ENCODE data around the gene GARRE1.
"Not testable (repeated sequence)": the region's sequence is repeated elsewhere in the genome, so short reads cannot be mapped to it uniquely, and the experiment has no call there.

GARRE1 gene, protein sequence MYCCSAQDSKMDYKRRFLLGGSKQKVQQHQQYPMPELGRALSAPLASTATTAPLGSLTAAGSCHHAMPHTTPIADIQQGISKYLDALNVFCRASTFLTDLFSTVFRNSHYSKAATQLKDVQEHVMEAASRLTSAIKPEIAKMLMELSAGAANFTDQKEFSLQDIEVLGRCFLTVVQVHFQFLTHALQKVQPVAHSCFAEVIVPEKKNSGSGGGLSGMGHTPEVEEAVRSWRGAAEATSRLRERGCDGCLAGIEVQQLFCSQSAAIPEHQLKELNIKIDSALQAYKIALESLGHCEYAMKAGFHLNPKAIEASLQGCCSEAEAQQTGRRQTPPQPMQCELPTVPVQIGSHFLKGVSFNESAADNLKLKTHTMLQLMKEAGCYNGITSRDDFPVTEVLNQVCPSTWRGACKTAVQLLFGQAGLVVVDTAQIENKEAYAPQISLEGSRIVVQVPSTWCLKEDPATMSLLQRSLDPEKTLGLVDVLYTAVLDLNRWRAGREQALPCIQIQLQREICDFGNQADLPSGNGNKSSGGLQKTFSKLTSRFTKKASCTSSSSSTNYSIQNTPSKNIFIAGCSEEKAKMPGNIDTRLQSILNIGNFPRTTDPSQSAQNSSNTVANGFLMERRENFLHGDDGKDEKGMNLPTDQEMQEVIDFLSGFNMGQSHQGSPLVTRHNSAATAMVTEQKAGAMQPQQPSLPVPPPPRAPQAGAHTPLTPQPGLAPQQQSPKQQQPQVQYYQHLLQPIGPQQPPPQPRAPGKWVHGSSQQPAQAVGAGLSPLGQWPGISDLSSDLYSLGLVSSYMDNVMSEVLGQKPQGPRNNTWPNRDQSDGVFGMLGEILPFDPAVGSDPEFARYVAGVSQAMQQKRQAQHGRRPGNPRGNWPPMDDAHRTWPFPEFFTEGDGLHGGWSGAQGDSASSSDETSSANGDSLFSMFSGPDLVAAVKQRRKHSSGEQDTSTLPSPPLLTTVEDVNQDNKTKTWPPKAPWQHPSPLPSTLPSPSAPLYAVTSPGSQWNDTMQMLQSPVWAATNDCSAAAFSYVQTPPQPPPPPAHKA (N-terminal part only)

DNA sequence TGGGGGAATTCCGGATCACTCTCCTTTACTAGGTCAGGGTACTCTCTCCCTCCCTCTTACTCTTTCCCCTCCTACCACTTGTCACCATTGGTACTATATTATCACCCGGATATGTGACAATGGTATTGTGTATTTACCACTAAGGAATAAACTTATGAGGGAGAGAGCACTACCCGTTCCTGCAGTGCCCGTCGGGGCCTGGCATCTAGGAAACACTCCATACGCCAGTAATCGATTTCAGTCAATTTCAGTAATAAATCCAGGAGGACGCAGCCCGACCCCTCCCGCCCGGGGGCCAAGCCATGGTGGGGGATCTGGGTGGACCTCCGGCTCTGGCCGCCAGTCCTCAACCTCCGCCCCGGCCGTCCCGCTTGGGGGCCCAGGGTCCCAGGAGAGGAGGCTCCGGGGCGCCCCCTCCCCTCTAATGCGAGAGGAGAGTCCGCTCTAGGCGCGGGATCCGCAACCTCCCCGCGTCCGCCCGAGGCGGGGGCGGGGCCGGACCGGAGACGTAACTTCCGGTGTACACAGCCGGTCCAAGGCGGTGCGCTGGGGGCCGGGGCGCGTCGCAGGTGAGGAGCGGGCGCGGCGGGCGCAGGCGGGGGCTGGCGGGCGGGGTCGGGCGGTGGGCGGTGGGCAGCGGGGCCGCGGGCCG, at the start of gene GARRE1:
Gene GARRE1 (plus strand): TSS at position 509 of the 652 bp plus-strand sequence. CDS start 45,920 bp downstream, outside the sequence.
- peak; percentile 73 for DNase-seq (ENCODE audit: low read depth)

DNA sequence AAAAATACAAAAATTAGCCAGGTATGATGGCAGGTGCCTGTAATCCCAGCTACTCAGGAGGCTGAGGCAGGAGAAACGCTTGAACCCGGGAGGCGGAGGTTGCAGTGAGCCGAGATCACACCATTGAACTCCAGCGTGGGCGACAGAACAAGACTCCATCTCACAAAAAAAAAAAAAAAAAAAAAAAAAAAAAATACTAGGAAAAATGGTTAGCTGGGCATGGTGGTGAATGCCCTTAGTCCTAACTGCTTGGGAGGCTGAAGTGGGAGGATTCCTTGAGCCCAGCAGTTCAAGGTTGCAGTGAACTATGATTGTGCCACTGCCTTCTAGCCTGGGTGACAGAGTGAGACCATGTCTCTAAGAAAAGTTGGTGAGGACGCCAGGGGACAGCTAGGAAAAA, 49.0 kb upstream of the GARRE1 start:
- not testable (repeated sequence) for DNase-seq (ENCODE audit: low read depth)

DNA sequence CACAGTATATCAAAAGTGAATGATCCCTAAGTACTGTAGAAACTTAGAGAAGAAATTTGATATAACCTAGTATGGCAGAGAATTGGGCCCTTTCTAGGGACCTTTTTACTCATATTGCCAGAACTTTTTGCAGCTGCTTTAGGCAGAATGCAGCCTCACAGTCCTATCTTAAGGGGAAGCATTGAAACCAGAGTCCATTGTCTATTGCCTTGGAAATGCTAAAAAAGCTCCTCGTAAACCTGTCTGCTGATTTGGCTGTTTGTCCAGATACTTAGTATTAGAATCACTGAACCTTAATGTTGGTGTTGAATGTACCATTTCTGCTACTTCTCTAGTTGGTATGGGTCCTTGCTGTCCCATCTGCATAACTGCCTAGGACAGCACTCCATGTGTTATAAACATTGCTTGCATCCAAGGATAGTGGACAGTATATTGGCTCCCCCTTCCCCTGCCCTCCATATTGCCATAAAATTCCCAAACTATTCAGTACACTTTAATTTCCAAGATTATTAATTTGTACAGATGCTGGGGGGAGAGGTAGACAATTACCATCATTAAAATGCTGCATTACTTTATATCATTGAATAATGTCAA, 46.0 kb upstream of the GARRE1 start:
- DNase-seq (ENCODE audit: low read depth), result no peak

DNA sequence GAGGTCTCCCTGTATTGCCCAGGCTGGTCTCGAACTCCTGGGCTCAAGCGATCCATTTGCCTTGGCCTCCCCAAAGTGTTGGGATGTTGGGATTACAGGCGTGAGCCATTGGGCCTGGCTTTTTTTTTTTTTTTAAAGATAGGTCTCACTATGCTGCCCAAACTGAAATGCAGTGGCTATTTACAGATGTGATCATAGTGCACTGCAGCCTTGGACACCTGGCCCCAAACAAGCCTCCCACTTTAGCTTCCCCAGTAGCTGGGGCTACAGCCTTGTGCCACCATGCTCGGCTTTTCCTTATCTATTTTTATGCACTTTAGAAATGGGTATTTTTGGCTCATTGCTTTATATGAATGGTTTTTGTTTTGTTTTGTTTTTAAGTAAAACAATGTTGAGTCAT, 44.6 kb upstream of the GARRE1 start:
- DNase-seq (ENCODE audit: low read depth), result no peak

DNA sequence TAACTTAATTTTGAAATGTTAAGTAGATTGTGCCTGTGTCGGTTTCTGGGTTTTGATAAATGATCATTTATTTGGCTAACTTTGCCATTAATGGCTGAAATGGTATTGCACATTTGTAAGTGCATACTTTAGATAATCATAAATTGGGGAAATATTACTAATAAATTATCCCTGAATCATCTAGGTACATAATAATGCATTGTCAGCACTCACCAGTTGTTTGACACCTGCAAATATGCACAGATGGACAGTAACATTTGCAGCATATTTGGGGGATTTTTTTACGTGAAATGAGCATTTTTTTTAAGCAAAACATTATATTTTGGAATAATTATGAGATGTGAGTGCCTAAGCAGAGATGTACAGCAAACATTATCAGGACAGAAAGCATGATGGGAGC, 41.1 kb upstream of the GARRE1 start:
- DNase-seq (ENCODE audit: low read depth), result no peak

DNA sequence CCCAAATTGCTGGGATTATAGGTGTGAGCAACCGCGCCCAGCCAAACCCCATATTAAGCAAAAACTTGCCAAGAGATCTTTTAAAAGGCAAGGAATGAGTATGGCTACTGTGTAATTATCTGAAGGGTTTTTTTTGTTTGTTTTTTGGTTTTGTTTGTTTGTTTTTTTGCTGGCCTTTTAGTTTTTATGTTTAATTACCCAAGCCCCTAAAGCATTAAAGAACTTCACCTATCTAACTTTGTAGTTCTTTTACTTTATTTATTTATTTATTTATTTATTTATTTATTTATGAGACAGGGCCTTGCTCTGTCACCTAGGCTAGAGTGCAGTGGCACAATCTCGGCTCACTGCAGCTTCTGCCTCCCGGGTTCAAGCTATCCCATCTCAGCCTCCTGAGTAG, 40.3 kb upstream of the GARRE1 start:
- no peak for DNase-seq (ENCODE audit: low read depth)

DNA sequence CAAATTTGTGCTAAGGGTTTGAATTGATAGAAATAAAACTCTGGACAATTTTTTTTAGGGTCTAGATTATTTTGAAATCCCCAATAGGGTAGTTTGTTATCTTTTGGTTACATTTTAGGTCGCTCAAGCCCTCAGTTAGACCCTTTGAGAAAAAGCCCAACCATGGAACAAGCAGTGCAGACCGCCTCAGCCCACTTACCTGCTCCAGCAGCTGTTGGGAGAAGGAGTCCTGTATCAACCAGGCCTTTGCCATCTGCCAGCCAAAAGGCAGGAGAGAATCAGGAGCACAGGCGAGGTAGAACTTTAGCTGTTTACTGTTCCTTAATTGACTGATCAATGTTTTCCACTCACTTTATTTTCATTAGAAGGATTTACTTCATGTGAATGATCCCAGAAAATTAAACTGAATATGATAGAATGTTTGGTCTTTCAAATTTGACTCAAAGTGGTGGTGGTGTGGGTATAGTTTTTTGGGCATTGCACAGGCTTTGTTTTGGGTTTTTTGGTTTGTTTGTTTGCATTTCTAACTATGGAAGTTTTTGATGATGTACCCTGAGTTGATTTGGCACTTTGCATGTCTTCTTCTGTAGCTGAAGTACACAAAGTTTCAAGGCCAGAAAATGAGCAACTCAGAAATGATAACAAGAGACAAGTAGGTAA, 39.2 kb upstream of the GARRE1 start:
- DNase-seq (ENCODE audit: low read depth), result no peak

DNA sequence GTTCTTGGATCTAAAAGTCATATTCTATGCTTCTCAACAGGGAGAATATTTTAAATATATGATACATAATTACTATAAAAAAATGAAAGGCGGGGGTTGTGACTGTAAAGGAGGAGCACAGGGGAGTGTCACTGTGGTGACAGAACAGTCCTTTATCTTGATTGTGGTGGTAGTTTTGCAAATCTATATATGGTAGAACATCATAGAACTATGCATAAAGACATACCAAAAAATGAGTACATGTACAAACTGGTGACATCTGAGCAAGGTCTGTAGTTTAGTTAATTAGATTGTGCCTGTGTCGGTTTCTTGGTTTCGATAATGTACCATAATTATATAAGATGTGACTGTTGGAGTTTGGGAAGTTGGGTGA, 38.7 kb upstream of the GARRE1 start:
- no peak for DNase-seq (ENCODE audit: low read depth)

DNA sequence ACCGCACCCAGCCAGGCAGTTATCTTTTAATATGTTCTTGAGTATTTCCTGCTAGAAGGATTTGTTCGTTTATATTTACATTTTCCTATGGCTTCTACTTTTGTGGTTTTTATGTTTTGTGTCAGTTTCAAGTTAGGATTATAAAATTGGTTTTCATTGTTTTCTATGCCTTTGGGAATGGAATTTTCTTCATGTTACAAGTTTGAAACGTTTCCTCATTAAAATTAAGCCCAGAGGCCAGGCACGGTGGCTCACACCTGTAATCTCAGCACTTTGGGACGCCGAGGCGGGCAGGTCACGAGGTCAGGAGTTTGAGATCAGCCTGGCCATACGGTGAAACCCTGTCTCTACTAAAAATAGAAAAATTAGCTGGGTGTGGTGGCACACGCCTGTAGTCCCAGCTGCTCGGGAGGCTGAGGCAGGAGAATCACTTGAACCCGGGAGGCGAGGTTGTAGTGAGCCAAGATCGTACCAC, 37.6 kb upstream of the GARRE1 start:
- DNase-seq (ENCODE audit: low read depth), result not testable (repeated sequence)

DNA sequence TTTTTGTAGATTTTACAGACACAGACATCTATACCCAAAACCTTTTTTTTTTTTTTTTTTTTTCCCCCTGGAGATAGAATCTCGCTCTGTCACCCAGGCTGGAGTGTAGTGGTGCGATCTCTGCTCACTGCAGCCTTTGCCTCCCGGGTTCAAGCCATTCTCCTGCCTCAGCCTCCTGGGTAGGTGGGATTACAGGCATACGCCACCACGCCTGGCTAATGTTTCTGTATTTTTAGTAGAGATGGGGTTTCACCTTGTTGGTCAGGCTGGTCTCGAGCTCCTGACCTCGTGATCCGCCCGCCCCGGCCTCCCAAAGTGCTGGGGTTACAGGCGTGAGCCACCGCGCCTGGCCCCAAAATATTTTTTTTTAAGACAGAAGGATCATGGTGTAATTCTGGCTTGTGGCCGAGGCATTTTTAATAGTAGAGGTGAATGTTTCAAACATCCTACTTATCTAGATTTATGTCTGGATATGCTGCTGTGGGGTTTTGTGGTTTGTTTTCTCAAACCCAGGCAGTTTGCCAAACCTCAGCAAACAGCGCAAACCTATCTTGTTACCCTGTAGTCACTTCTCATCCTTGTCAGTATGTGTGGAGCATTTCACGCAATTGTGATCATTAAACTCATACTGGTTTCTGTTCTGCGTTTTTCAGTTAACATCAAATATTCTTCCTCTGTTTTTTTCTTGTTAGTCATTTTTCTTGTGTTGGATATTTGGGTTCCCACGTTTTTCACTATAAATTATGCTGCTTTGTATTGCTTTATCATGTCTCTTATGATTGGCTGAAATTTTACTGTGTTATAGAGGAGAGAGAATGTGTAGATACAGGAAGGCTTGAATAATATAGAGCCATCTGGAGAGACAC, 36.2 kb upstream of the GARRE1 start:
- peak; percentile 53 for DNase-seq (ENCODE audit: low read depth)

DNA sequence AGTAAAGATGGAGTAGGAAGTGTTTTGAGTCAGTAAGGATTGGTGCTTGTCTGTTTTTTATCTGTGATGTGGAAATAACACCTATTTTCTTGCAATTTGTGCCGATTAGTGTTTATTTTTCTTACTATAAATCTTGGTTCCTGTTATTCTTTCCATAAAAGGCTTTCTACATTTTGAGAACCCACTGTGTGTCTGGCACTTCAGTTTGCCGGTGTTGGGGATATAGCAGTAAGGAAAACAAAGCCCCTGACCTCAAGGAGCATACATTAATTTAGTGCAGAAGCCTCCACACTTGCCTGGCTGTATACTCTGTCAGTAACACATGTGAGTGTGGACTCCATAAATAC, 35.6 kb upstream of the GARRE1 start:
- DNase-seq (ENCODE audit: low read depth), result no peak

DNA sequence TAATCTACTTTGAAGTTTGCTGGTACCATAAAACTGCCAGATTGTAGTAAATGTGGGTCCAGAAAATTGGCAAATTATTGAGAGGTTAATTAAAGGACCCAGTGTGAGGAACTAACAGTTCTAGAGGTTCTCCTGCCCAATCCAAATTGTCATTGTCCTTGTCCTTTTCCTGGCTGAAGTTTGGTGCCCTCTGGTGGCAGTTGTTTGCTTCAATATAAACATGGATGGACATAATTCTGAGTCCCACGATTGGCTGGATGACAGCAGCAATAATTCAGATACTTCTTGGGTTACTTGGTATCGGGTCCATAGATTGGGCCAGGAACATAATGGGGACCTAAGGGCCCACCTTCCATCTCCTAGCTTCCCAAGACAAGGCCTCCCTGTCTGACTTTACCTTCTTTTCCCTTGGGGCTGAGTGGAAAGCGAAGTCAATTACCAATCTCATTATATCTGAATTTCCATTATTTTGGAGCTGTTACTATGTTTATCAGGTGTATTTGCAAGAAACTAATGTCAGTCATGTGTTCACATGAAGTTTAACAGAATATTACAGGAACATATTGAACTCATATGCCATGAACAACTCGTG, 33.8 kb upstream of the GARRE1 start:
- DNase-seq (ENCODE audit: low read depth), result peak; percentile 49

DNA sequence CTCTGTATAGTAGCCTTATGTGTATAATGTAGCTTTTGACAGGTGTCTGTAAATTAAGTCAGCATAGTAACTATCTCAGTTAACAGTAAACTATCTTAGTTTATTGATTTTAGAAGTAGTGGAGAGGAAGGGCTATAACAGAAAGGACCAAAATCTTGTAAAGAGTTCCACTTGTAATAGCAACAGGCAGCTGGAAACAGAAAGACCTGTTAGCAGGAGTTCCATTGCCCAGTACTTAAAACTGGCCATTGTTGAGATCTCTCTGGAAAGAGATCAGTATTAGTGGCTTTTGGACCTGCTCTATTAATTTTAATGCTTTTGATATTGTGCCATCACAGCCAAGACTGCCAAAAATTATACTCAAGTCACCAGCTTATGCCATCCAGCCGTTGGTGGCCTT, 32.0 kb upstream of the GARRE1 start:
- no peak for DNase-seq (ENCODE audit: low read depth)

DNA sequence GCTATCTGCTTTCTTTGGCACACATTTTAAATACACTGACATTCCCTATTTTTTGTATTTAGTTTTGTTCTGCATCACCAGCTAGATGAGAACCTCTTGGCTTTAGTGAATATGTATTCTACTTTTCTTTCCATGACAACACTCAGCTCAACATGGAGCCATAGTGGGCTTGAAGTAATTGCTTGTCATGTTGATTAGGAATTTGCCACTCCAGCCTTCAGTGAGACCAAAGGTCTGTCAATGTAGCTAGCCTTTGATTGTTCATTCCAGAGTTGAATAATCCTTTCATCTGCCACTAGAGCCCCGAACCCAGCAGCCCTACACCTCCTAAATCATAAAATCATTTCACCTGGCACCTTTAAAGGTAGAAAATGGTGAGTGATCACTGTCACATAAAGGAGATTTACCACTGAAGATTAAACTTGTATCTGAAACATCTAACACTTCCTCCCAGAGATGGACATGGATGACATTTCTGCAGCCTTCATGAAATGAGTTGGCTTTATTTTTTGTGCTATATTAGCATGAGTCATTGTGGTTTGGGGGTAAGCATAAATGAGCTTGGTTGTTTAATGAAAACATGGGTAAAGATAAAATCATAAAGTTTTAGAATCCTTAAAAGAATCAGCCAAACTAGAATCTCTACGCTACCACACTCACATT, 29.2 kb upstream of the GARRE1 start:
- no peak for DNase-seq (ENCODE audit: low read depth)

DNA sequence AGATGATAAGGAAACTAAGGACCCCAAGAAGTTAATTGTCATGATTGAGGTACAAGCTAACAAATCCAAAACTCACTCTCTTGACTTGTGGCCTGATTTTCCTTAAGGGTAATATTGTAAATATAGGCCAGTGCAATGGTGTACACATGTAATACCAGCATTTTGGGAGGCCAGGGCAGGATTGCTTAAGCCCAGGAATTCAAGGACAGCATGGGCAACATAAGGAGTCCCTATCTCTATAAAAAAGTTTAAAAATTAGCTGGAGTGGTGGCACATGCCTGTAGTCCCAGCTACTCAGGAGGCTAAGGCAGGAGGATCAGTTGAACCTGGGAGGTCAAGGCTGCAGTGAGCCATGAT, 28.7 kb upstream of the GARRE1 start:
- DNase-seq (ENCODE audit: low read depth), result no peak

DNA sequence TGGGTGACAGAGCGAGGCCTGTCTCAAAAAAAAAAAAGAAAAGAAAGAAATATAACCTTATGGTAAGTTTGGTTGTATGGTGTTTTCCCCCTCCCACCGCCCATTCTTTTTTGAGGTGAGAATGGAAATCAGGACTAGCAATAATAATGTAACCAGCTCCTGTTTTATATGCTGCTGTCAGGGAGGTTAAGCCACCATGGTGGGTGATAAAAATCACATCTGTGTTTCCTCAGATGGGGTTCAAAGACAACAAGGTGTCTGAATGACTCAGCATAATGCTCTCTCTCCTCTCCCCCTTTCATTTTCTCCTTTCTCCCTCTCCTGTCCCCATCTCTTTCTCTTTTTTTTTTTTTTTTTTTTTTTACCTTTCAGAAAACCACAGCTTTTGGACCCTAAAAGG, 28.3 kb upstream of the GARRE1 start:
- no peak for DNase-seq (ENCODE audit: low read depth)

DNA sequence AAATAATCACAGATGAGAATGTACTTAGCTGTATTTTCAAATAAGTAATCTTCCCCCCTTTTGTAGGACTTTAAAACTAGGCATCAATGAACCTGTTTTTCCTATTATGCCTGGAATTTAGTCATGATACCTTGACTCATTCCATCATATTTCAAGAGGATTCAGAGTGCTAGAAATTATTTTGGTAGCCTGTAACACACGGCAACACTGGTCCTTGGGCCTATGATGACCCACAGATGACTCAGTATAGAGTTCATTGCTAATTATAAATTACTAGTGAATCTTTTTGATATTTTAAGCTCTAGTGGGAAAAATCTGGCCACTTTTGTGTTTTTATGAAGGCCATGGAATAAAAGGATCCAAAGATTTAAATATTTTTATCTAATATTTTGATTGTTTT, 26.0 kb upstream of the GARRE1 start:
- DNase-seq (ENCODE audit: low read depth), result no peak

DNA sequence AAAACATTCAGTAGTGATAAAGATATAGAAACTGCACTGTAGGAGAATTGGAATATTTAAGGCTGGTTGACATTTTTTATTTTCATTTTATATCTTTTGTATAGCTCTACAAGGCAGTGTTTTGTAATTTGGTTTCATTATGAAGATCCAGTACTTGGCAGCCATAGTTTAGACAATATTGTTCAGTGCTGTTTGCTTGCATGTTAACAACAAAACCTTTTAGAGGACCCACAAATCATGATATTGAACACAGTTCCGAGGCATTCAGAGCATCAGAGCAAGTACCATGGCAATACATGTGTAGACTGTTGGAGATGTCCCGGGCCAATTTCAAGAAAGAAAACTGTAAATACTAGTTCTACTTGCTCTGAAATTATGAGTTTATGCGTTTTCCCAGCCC, 25.6 kb upstream of the GARRE1 start:
- no peak for DNase-seq (ENCODE audit: low read depth)

DNA sequence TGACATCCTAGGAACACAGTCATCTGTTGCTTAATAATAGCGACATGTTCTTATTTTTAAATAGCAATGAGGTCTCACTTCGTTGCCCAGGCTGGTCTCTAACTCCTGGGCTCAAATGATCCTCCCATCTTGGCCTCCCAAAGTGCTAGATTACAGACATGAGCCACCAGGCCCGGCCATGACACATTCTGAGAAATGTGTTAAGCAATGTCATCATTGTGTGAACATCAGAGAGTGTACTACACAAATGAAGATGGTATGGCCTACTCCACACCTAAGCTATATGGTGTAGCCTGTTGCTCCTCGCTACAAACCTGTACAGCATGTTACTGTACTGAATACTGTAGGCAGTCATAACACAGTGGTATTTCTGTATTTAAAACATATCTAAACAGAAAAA, 24.6 kb upstream of the GARRE1 start:
- DNase-seq (ENCODE audit: low read depth), result no peak

DNA sequence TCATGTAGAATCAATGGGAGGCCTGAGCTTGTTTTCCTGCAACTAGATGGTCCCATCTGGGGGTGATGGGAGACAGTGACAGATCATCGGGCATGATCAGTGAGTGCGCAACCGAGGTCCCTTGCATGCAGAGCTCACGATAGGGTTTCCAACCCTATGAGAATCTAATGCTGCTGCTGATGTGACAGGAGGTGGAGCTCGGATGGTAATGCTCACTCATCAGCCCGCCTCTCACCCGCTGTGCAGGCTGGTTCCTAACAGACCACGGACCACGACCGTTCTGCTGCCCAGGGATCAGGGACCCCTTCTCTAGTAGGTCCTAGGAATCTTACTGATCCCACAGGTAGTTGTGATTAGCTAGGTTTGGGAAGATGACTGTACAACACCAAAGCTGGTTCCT, 23.5 kb upstream of the GARRE1 start:
- DNase-seq (ENCODE audit: low read depth), result no peak

Measured in stimulated activated CD8-positive, alpha-beta memory T cell treated with anti-CD3 and anti-CD28 coated beads, Interleukin-12 subunit alpha, Interleukin-12 subunit beta, amount 100 ng/mL, for 1 hour (primary cell).